Stimulated activated CD4-positive, alpha-beta T cell treated with anti-CD3 and anti-CD28 coated beads, TNF-alpha, amount 100 ng/mL, for 24 hours (primary cell): ENCODE data around the gene OSBPL9.

ENCODE experiments used
- DNase-seq, 3 experiments: peaks; one replicate each; pipeline ENCODE4 v3.0.0-alpha.2; 2020; ENCODE audit warnings: low read depth in 3 of 3

Gene OSBPL9

DNA sequence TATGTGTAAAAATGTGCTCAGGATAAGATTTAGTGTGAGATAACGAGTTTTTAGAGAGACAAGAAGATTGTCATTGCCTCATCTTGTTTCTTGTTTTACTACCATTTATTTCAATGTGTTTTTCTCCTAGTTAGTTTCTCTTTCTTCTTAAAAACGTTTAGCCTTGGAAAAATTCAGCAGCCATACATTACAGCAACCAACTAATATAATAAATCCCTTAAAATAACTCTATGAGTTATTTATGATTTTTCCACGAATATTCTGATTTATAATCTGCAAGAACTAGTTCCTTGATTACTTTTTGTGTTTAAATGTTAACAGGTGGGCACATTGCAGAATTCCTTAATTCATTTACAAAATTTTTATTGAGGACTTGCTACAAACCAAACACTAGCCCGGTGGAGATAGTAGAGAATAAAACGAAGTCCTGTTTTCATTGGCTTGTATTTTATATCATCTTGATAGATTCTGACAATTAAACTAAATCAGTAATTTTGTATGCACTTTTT lies 118.9 kb downstream of the OSBPL9 start:
- DNase-seq, result no peak

- DNase-seq, result no peak
Observed at GRCh38 chr1:51736702-51737101, 119.8 kb downstream of the OSBPL9 start.

DNA sequence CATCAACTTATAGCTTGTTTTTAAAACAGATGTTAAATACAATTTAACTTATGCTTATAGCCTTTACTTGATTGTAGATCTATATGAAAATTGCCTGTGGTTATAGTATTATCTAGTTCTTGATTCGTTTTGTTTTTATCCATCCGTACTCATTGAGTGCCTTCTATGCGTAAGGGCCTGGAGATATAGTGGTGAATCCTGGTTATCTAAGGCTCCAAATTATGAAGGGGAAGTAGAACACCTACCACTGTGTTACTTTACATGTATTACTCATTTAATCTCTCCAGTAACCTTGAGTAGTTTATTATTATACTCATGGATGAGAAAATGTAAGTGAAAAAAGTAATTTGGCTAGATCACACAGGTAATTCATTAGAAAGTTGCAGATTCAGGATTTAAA lies 121.8 kb downstream of the OSBPL9 start:
- DNase-seq, result no peak

- no peak for DNase-seq
Observed at GRCh38 chr1:51740652-51741051, 123.8 kb downstream of the OSBPL9 start.

- DNase-seq, result no peak
Observed at GRCh38 chr1:51741121-51741681, 124.3 kb downstream of the OSBPL9 start.

DNA sequence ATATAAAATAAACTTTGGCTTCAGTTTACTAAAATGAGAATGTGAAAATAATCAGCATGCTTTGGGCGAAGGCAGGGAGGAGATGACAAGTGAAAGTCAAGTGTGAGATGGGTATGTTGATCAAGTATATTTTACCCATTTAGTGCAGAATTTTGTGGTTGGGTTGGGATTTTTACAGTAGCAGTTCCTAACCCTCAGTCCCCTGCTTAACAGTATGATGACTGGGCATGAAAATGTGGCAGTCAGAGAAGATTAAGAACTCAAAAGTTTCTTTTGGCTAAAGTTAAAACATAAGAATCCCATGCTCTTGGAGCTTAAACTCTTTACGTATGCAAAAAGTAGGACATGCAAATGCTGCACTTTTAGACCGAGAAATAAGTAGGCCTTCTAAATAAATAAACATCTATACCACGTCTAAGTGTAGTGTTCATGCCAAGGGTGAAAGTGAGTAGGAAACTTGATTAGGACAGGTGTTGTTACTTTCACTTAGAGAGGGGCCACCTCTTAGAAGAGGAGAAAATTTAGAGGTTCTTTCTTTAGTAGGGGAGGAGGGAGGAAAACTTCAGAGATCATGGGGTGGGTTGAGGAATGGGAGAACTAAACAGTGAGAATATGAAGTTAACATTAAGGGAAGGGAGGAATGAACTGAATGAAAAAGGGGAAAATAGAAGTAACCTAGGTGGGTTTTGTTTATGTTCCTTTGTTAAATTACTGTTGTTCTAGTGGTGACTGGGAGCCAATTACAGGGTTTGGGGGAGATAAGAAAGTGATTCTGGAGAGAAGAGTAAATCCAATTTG lies 127.8 kb downstream of the OSBPL9 start:
- DNase-seq, result no peak

DNA sequence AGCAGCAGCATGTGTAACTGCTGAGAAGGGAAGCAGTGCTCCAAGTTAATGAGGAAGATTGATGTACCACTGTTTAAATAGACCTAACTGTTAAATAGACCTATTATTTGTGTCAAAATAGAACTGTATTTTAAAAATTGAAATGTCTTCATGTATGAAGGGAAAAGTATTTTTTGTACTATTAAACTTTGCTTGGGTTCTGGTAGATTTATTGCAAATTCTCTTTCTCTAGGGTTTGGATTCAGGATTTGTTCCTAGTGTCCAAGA lies 128.3 kb downstream of the OSBPL9 start:
- DNase-seq, result no peak

DNA sequence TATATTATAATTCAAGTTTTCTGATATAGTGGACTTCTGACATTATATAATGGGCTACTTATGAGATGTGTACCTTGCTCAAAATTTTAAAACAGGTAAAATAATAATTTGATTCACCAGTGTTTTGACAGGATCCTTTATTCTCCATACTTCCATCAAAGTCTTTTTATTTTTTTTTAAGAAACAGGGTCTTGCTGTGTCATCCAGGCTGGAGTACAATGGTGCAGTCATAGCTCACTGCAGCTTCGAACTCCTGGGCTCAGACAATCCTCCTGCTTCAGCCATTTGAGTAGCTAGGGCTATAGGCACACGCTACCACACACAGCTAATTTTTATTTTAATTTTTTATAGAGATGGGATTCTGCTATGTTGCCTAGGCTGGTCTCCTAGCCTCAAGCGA lies 132.3 kb downstream of the OSBPL9 start:
- no peak for DNase-seq

GRCh38 chr1:51750218-51750617 lies 133.3 kb downstream of the OSBPL9 start:
- DNase-seq, result no peak

DNA sequence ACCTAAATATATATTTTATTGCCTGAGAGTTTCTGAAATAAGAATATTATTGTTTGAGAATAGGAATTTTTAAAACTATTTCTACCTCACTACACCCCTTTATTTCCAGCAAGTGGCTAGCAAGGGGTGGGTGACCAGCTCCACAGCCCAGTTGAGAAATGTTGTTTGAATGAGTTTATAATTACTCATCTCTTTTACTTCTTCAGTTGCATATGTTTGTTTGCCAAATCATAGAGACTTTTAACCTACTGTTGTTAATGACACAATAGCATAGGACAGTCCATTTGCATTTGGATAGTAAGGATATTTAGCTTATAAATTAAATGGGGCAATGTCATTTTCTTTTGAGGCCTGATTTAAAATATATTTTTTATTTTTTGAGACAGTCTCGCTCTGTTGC lies 133.8 kb downstream of the OSBPL9 start:
- no peak for DNase-seq

- no peak for DNase-seq
Observed at GRCh38 chr1:51752073-51752948, 135.4 kb downstream of the OSBPL9 start.

GRCh38 chr1:51753969-51754368 lies 137.1 kb downstream of the OSBPL9 start:
- DNase-seq, result no peak

DNA sequence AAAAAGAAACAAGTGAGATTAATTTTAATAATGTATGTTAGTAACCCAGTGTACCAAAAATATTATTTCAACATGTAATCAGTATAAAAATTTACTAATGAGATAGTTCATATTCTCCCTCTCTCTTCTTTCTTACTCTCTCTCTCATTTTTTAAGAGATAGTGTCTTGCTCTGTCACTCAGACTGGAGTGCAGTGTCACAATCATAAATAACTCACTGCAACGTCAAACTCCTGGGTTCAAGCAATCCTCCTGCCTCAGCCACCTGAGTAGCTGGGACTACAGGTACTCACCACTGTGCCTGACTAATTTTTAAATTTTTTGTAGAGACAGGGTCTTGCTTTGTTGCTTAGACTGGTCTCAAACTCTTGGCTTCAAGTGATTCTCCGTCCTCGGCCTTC lies 137.8 kb downstream of the OSBPL9 start:
- no peak for DNase-seq

- DNase-seq, result no peak
Observed at GRCh38 chr1:51755437-51755836, 138.5 kb downstream of the OSBPL9 start.

- DNase-seq, result no peak
Observed at GRCh38 chr1:51756290-51756689, 139.4 kb downstream of the OSBPL9 start.

GRCh38 chr1:51758310-51758709 lies 141.4 kb downstream of the OSBPL9 start:
- no peak for DNase-seq

- no peak for DNase-seq
Observed at GRCh38 chr1:51760872-51761271, 144.0 kb downstream of the OSBPL9 start.

- no peak for DNase-seq
Observed at GRCh38 chr1:51761351-51761750, 144.5 kb downstream of the OSBPL9 start.

- no peak for DNase-seq
Observed at GRCh38 chr1:51768971-51769588, 152.2 kb downstream of the OSBPL9 start.

DNA sequence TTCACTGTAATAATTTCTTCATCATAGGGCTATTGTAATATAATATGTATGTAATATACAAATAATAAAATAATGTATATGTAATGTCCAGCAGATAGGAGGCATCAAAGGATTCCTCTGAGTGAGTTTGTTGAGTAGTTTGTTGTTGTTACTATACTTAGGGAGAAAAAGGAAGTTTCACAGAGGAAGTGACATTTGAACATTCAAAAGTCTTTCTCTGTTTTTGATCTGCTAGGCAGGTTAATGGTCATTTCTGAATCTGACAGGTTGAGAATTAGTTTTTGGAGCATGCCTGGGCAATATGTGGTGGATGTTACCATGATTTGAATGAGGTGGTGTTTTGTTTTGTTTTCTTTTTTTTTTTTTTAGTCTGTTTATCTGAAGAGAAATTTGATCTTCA lies 159.5 kb downstream of the OSBPL9 start:
- no peak for DNase-seq

DNA sequence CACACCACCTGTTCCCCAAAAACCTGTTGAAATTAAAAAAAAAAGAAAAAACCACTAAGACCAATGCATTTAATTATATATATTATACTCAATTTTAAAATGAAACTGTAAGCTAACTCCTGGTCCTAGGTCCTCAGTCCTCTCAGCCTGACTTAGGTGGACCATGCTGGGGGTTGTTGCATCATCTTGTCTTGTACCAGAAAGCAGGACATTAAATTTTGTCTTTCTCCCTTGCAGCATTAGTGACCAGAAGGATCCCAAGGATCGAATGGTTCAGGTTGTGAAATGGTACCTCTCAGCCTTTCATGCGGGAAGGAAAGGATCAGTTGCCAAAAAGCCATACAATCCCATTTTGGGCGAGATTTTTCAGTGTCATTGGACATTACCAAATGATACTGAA lies 164.0 kb downstream of the OSBPL9 start:
- no peak for DNase-seq

- no peak for DNase-seq
Observed at GRCh38 chr1:51784997-51785421, 168.1 kb downstream of the OSBPL9 start.
